ENCODE data around the gene LRCH4.

GRCh38 chr7:100544967-100545359 lies 41.0 kb downstream of the LRCH4 start:
- TF ChIP-seq CTCF (IDR thresholded peaks at IDR 0.05; ENCODE audit: low read depth, low read length), result no peak
- no peak for TF ChIP-seq EZH2phosphoT487 (IDR thresholded peaks at IDR 0.05; ENCODE audit: low read depth)

Data from OCI-LY3 (cell line).